Neutrophil (primary cell): Measurements from ENCODE around the gene CHTF18.

Experiments used
- H3K27ac ChIP-seq: fragments of 200-600 bp; sonication (generic); 2 replicates; pipeline ENCODE4 v1.5.1; 2016; ENCODE audit warnings: mild to moderate bottlenecking, moderate library complexity
- H3K27me3 ChIP-seq: fragments of 200-600 bp; sonication (generic); 2 replicates; pipeline ENCODE4 v1.6.0; 2016; ENCODE audit warnings: mild to moderate bottlenecking
- H3K36me3 ChIP-seq: fragments of 200-600 bp; sonication (generic); 2 replicates; pipeline ENCODE4 v1.5.1; 2017
- H3K4me1 ChIP-seq, 2 experiments: fragments of 200-600 bp in 1 of 2; sonication (generic) in 1 of 2; 1 replicate in 1 of 2; 2 replicates in 1 of 2; pipeline versions ENCODE4 v1.5.1 to v1.6.1; 2013 to 2016; ENCODE audit warnings: low read depth in 1 of 2, low read length in 1 of 2, mild to moderate bottlenecking in 1 of 2, moderate library complexity in 1 of 2; ENCODE audit not compliant: control insufficient read depth in 1 of 2, insufficient read depth in 1 of 2
- H3K4me3 ChIP-seq, 2 experiments: fragments of 200-600 bp in 1 of 2; sonication (generic) in 1 of 2; 1 replicate in 1 of 2; 2 replicates in 1 of 2; pipeline ENCODE4 v1.5.1; 2013 to 2016; ENCODE audit warnings: low read depth in 1 of 2, low read length in 1 of 2, mild to moderate bottlenecking in 1 of 2, moderate library complexity in 1 of 2
- H3K9me3 ChIP-seq: fragments of 200-600 bp; sonication (generic); 2 replicates; pipeline ENCODE4 v1.5.1; 2016
- TF ChIP-seq, protein P1 (sequence below): fragments of 200-600 bp; sonication (generic); IDR thresholded peaks from 2 replicates; pipeline ENCODE4 v1.5.1; 2016; ENCODE audit warnings: antibody characterized with exemption

CHTF18 gene

DNA sequence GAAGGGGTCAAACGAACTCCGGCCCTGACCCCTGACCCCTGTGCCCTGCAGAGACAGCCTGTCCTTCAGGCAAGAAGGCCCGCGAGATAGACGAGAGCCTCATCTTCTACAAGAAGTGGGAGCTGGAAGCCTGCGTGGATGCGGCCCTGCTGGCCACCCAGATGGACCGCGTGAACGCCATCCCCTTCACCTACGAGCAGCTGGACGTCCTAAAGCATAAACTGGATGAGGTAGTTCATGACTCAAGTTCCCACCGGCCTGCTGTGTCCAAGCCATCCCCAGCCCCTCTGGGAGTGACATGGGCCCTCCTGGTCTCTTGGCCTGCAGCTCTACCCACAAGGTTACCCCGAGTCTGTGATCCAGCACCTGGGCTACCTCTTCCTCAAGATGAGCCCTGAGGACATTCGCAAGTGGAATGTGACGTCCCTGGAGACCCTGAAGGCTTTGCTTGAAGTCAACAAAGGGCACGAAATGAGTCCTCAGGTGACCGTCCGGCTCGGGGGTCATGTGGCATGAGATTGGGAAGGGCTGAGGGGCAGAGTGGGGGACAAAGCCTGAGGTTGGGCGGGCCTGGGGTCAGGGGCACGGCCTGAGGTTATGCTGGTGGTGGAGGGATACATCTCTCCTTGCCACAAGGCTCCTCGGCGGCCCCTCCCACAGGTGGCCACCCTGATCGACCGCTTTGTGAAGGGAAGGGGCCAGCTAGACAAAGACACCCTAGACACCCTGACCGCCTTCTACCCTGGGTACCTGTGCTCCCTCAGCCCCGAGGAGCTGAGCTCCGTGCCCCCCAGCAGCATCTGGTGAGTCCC lies 22.2 kb upstream of the CHTF18 start:
- Histone ChIP-seq H3K4me3 (no peak overlapping the region), H3K36me3 (no peaks in the 10 kb centered on the region), H3K27ac (no peak overlapping the region), H3K4me1 (no peaks in the 10 kb centered on the region), H3K9me3 (no peaks in the 10 kb centered on the region), H3K27me3 (peaks cover 16% of the 10 kb centered on the region)
- TF ChIP-seq, protein P1, sequence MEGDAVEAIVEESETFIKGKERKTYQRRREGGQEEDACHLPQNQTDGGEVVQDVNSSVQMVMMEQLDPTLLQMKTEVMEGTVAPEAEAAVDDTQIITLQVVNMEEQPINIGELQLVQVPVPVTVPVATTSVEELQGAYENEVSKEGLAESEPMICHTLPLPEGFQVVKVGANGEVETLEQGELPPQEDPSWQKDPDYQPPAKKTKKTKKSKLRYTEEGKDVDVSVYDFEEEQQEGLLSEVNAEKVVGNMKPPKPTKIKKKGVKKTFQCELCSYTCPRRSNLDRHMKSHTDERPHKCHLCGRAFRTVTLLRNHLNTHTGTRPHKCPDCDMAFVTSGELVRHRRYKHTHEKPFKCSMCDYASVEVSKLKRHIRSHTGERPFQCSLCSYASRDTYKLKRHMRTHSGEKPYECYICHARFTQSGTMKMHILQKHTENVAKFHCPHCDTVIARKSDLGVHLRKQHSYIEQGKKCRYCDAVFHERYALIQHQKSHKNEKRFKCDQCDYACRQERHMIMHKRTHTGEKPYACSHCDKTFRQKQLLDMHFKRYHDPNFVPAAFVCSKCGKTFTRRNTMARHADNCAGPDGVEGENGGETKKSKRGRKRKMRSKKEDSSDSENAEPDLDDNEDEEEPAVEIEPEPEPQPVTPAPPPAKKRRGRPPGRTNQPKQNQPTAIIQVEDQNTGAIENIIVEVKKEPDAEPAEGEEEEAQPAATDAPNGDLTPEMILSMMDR, result no peak

DNA sequence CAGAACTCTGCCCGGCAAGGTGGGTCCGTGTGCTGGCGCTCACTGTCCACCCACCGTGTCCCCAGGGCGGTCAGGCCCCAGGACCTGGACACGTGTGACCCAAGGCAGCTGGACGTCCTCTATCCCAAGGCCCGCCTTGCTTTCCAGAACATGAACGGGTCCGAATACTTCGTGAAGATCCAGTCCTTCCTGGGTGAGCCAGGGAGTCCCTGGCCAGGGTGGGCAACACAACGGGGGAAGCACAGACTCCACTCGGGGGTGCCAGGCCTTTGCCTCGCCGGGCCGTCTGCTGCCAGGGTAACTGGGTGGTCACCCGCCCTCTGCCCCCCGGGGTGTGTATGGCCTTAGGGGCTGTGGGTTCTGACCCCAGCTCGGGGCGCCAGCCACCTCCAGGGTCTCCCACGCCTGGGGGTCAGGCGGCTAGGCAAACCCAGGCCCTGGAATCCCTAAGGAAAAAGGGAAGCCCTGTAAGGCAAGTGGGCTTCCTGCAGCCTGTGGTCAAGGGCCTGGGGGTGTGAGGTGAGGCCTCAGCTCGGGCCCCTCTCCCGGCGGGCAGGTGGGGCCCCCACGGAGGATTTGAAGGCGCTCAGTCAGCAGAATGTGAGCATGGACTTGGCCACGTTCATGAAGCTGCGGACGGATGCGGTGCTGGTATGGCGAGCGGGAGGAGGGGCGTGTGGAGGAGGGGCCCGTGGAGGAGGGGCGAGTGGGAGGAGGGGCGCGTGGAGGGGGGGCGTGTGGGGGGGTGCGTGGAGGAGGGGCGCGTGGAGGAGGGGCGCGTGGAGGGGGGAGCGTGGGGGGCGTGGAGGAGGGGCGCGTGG lies 21.4 kb upstream of the CHTF18 start:
- no peaks in the 10 kb centered on the region for H3K9me3 ChIP-seq
- H3K27ac ChIP-seq, result no peak overlapping the region
- TF ChIP-seq, protein P1, result no peak
- no peak overlapping the region for H3K4me3 ChIP-seq
- no peaks in the 10 kb centered on the region for H3K36me3 ChIP-seq
- H3K4me1 ChIP-seq, result no peaks in the 10 kb centered on the region
- peaks cover 16% of the 10 kb centered on the region for H3K27me3 ChIP-seq

DNA sequence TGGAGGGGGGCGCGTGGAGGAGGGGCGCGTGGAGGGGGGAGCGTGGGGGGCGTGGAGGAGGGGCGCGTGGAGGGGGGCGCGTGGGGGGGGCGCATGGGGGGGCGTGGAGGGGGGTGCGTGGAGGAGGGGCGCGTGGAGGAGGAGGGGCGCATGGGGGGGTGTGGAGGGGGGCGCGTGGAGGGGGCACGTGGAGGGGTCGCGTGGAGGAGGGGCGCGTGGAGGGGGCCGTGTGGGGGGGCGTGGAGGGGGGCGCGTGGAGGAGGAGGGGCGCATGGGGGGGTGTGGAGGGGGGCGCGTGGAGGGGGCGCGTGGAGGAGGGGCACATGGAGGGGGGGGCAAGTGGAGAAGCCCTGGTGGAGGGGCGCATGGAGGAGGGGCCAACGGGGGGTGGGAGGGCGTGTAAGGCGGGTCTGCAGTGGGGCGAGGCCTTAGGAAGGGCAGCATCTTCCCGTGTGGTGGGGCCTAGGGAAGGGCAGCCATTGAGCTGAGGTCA lies 20.6 kb upstream of the CHTF18 start:
- Histone ChIP-seq H3K9me3 (no peaks in the 10 kb centered on the region), H3K27me3 (peaks cover 16% of the 10 kb centered on the region), H3K27ac (no peak overlapping the region), H3K4me1 (no peaks in the 10 kb centered on the region), H3K36me3 (no peaks in the 10 kb centered on the region), H3K4me3 (no peak overlapping the region)
- TF ChIP-seq, protein P1, result no peak

DNA sequence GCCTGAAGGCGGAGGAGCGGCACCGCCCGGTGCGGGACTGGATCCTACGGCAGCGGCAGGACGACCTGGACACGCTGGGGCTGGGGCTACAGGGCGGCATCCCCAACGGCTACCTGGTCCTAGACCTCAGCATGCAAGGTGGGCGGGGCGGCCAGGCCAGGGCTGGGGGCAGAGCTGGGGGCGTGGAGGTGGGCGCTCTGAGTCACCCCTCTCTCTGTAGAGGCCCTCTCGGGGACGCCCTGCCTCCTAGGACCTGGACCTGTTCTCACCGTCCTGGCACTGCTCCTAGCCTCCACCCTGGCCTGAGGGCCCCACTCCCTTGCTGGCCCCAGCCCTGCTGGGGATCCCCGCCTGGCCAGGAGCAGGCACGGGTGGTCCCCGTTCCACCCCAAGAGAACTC lies 20.0 kb upstream of the CHTF18 start:
- no peak overlapping the region for H3K27ac ChIP-seq
- H3K27me3 ChIP-seq, result peaks cover 16% of the 10 kb centered on the region
- H3K4me3 ChIP-seq, result no peak overlapping the region
- TF ChIP-seq, protein P1, result no peak
- no peaks in the 10 kb centered on the region for H3K9me3 ChIP-seq
- no peaks in the 10 kb centered on the region for H3K36me3 ChIP-seq
- no peaks in the 10 kb centered on the region for H3K4me1 ChIP-seq

DNA sequence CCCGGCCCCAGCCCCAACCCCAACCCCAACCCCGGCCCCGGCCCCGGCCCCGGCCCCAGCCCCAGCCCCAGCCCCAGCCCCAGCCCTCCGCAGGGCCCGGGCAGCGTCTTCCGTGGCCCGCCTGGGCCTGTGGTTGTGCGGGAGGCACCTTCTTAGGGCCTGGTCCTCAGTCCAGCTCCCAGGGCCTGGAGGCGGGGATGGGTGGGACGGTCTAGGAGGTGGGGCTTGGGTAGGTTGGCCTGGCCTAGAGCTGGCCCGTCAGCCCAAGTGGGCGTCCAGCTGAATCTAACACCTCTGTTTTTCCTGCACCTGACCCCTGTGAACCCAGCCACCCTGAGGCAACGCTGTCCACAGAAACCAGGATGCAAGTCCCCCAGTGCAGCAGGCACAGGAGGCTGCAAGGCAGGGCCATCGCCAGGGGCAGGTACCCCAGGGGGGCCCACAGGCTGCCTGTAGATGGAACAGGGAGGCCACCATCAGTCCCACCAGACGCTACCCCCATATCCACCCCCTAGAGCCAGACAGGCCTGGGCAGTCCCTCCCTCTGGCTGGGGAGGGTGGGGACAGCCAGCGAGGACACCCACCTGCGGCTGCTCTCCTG lies 19.1 kb upstream of the CHTF18 start:
- H3K4me3 ChIP-seq, result no peak overlapping the region
- H3K9me3 ChIP-seq, result no peaks in the 10 kb centered on the region
- no peaks in the 10 kb centered on the region for H3K4me1 ChIP-seq
- no peaks in the 10 kb centered on the region for H3K36me3 ChIP-seq
- TF ChIP-seq, protein P1, result no peak
- H3K27me3 ChIP-seq, result peaks cover 16% of the 10 kb centered on the region
- H3K27ac ChIP-seq, result no peak overlapping the region
